ENCODE measurements around the gene TAF1.
A peak's percentile ranks its signal among the peaks of the same experiment; 100 is the strongest.
"Not testable (repeated sequence)": the region's sequence is repeated elsewhere in the genome, so short reads cannot be mapped to it uniquely, and the experiment has no call there.

The TAF1 gene

DNA sequence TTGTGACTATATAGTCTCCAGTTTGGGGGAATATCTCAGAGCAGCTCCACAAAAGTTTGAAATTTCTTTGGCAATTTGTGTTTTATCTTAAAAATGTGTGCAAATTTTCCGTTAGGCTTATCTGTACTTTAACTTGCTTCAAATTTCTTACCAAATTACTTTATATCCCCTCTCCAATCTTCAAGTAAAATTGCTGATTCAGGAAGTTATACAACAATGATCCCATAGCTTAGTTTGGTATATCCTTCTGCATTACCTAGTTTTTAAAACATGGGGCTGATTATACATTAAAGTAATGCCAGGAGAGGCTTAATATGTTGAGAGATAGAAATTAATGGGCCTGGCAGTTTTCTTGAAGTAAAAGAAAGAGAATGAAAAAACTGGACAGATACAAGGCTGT lies 66.6 kb downstream of the TAF1 start:
- DNase-seq: no peak

DNA sequence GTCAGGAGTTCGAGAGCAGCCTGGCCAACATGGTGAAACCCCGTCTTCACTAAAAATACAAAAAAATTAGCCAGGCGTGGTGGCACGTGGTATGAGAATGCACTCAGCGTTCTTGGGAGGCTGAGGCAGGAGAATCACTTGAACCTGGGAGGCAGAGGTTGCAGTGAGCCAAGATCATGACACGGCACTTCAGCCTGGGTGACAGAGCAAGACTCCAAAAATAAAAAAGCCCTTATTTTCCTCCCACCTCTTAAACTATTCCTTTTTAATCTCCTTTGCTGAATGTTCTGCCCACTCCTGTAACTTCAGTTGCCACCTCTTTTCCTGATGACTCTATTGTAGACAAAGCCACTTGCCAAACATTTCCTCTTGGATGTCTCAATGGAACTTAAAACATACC lies 72.6 kb downstream of the TAF1 start:
- DNase-seq: no peak

DNA sequence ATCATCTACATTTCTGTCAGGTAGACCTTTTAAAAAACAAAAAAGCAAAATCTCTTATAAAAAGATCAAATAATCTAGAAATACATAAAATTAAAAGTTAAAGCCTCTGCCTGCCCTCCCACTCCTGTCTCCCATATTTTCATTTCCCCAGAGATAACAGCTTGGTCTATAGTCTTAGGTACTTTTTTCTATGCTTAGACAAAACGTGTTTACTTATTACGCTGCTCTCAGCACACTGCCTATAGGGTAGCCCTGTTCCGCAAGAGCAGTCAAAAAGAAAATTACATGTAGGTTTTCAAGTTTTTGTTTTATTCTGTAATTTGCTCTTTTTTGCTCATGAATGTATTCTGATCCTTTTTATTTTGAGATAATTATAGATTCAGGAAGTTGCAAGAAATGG lies 73.3 kb downstream of the TAF1 start:
- no peak for DNase-seq

DNA sequence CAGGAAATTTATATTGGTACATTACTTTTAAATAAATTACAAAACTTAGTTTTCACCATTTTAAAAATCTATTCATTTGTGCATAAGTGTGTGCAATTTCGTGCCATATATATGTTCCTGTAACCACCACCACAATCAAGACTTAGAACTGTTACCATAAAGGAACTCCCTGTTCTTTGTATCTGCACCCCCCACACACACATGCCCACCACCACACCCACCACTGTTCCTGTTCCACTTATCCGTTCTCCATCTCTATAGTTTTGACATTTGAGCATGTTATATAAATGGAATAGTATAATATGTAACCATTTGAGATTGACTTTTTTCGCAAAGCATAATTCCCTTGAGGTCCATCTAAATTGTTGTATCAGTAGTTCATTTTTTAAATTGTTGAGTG lies 73.7 kb downstream of the TAF1 start:
- DNase-seq: no peak

DNA sequence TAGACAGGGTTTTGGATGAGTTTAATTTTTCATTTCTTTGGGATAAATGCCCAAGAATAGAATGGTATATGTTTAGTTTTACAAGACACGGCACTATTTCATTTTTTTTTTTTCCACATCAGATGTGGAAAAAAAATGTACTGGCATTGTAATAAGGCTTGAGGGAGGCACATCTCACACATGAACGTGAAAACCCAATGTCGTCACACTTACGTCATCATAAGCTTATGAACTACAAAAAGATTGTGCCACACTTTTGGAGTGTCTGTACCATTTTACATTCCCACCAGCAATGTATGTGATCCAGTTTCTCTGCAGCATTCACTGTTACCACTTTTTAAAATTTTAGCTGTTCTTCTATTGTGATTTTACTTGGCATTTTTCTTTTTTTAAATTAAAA lies 74.2 kb downstream of the TAF1 start:
- DNase-seq: no peak

DNA sequence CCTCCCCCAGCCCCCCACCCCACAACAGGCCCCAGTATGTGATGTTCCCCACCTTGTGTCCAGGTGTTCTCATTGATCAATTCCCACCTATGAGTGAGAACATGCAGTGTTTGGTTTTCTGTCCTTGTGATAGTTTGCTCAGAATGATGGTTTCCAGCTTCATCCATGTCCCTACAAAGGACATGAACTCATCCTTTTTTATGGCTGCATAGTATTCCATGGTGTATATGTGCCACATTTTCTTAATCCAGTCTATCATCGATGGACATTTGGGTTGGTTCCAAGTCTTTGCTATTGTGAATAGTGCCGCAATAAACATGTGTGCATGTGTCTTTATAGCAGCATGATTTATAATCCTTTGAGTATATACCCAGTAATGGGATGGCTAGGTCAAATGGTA lies 75.7 kb downstream of the TAF1 start:
- DNase-seq: not testable (repeated sequence)

DNA sequence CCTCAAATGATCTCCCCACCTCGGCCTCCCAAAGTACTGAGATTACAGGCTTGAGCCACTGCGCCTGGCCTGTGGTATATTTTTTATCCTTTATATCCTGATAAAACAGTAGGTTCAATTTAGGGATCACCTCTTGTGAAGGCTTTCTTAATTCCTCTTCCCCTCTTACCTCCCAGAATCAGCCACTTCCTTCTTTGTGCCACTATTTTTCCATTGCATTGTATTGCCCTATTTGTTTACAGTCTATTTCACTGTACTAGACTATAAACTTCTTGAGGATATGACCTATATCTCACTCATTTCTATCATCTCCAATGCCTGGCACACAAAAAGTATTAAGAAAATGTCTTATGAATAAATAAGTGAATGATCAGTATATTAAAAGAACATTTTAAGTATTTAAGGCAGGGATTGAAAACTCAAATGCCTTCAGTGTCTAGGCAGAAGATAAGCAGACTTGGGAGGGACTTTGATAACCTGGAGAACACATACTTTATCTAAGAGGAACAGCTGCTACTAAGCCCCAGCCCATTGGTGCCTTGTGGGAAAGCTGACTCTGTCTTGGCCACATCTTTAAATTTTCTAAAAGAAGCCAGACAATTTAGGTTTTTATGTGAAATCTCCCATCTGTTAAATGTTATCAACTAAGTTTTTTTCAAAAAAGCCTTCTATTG lies 84.4 kb downstream of the TAF1 start:
- DNase-seq: no peak

DNA sequence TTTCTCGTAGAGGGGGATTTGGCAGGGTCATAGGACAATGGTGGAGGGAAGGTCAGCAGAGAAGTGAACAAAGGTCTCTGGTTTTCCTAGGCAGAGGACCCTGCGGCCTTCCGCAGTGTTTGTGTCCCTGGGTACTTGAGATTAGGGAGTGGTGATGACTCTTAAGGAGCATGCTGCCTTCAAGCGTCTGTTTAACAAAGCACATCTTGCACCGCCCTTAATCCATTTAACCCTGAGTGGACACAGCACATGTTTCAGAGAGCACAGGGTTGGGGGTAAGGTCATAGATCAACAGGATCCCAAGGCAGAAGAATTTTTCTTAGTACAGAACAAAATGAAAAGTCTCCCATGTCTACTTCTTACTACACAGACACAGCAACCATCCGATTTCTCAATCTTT lies 85.4 kb downstream of the TAF1 start:
- DNase-seq: not testable (repeated sequence)

DNA sequence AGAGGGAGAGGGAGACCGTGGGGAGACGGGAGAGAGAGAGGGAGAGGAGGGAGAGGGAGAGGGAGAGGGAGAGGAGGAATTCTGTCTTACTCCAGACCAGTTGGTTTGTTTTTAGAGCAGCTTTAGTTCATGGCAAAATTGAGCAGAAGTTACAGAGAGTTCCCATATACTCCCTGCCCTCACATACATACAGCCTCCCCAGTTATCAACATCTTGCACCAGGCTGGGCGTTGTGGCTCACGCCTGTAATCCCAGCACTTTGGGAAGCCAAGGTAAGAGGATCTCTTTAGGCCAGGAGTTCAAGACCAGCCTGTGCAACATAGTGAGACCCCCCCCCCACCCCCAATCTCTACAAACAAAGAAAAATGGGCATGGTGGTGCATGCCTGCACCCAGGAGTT lies 86.9 kb downstream of the TAF1 start:
- DNase-seq: no peak

DNA sequence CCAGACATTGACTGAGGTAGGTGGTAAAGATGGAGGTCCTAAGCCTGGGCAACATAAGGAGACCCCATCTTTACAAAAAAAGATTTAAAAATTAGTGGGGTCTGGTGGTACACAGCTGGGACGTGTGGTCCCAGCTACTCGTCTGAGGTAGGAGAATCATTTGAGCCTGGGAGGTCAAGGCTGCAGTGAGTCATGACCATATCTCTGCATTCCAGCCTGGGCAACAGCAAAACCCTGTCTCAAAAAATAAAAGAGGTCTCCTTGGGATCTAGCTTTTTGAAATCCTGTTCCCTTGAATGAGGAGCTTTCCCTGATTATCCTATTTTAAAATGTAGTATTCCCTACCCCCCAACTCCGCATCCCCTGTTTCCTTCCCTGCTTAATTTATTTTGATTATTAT lies 88.1 kb downstream of the TAF1 start:
- no peak for DNase-seq

DNA sequence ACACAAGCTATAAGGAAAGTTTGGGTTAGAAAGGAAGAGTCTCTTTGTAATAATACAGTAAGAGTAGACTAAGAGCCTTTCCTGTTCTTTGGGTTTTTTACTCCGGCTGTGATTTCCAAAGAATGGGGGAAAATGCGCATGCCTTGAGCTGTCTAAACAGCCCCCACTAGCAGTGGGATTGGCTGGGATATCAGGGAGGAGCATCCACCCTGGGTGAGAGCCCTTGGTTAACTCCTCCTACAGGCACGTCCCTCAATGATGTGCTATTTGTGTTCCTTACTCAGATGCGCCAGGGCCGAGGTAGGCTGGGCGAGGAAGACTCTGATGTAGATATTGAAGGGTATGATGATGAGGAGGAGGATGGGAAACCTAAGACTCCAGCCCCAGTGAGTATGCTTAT lies 92.7 kb downstream of the TAF1 start:
- DNase-seq: no peak

DNA sequence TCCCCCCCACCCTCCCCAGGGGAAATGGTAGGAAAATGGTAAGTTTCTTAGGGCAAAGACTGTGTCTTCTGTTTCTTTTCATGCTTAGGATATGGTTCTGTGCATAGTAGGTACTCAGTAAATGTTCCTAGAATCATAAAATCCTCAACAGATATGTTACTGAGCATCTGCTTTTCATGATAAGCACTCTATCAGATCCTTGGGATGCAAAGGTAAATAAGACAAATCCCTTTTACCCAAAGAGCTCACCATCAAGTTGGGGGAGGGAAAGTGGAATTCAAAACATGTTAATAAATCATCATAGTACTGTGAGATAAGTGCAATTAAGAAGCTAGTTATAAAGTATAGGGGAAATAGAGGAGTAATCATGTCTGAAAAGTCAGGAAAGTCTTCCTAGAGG lies 98.8 kb downstream of the TAF1 start:
- DNase-seq: no peak

DNA sequence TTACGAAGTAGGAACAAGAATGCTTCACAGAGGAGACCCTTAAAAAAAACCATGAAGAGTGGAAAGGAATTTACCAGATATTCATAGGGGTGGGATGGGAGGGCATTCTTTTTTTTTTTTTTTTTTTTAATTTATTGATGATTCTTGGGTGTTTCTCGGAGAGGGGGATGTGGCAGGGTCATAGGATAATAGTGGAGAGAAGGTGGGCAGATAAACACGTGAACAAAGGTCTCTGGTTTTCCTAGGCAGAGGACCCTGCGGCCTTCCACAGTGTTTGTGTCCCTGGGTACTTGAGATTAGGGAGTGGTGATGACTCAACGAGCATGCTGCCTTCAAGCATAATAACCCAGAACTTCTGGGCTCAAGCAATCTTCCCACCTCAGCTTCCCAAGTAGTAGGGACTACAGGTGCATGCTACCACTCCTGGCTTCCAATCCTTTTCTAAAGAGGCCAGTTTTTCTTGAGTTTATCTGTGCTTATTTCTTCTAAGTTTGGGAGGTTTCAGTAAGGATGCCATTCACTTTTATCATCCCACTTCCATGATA lies 100.9 kb downstream of the TAF1 start:
- no peak for DNase-seq

DNA sequence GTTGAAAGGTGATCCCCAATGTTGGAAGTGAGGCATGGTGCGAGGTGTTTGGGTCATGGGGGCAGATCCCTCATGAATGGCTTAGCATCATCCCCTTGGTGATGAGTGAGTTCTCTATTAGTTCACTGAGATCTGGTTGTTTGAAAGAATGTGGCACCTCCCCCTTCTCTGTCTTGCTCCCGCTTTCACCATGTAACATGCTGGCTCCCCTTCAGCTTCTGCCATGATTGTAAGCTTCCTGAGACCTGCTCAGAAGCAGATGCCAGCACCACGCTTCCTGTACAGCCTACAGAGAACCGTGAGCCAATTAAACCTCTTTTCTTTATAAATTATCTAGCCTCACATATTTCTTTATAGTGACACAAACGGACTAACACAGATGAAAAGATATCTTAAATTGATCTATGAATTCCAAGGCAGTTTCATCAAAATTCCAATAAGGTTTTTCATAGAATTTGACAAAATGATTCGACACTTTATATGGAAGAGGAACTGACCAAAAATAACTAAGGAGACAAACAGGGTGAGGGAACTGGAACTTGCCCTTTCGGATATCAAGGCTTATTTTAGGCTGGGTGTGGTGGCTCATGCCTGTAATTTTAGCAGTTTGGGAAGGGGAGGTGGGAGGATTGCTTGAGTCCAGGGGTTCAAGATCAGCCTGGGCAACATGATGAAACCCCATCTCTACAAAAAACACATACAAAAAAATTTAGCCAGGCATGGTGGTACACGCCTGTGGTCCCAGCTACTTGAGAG lies 109.8 kb downstream of the TAF1 start:
- DNase-seq: peak; percentile 19

DNA sequence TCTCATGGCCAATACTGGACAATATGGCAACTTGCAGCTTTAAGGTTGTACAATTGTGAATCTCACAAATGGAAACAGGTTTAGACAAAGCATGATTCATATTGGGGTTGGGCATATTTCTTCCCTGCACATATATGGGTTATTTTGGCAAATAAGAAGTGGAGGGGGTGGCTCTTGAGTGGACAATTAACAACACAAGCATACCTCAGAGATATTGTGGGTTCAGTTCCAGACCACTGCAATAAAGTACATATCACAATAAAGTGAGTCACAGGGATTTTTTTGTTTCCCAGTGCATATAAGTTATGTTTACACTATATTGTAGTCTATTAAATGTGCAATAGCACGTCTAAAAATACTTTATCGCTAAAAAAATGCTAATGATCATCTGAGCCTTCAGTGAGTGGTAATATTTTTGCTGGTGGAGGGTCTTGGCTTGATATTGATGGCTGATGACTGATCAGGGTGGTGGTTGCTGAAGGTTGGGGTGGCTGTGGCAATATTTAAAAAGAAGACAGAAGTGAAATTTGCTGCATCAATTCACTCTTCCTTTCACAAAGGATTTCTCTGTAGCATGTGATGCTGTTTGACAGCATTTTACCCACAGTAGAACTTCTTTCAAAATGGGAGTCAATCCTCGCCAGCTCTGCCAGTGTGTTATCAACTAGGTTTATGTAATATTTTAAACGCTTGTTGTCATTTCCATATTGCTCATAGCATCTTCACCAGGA lies 116.2 kb downstream of the TAF1 start:
- peak; percentile 4 for DNase-seq

DNA sequence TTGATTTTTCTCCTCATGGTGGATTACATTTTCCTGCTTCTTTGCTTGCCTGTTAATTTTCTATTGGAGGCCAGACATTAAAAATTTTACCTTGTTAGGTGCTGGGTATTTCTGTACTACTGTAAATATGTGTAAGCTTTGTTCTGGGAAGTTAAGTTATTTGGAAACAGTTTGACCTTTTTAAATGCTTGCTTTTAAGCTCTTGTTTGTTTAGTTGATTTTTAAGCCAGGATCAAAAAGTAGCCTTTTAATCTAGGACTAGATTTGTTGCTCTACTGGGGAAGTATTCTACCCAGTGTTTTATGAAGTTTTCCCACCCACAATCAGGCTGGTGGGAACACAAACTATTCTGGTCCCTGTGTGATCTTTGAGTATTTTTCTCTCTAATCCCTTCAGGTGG lies 121.7 kb downstream of the TAF1 start:
- DNase-seq: no peak

DNA sequence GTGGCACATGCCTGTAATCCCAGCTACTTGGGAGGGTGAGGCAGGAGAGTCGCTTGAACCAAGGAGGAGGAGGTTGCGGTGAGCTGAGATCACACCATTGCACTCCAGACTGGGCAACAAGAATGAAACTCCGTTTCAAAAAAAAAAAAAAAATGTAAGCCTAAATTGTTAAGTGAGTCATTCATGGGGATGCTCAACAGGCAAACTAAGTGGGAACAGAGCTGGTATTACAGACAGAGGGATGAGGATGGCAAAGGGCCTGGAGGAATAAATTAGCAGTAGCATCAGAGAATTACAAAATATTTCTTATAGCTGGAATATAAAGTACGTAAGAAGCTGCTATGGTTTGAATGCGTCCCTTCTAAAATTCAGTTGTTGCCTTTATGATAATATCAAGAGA lies 123.4 kb downstream of the TAF1 start:
- DNase-seq: no peak

DNA sequence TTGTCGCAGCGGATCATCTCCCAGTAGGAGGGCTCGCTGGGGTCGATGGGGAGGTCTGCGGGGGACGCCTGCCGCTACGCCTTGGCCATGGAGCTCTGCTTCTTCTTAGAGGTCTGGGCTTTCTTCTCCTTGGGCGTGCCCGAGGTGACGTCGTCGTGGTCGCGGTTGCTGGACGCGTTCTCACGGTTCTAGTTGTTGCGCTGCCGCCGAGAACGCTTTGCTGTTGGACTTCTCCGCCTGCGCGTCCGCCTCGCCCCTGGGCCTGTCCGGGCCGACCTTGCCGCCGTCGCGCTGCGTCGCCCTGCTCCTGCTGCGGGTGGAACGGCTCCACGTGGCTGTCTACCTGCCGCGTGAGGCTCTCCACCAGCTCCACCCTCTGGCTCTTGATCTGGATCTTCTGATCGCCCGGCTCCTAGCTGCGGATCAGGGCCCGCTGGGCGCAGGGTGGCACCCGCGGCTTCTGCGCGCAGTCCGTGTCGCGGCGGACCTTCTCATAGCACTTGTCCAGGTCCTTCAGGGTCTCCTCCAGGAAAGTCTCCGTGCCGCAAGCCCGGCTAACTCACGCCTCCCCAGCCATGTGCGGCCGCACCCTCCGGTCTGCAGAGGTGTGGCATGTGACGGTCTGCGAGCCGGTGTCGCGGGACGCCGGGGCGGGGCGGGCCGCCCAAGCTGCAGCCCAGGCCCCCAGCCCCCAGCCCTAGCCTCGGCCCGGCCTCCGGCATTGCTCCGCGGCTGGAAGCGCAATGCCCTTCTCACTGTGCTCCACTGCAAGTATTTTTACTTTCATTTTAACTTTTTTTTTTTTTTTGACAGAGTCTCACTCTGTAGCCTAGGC lies 126.3 kb downstream of the TAF1 start:
- DNase-seq: peak; percentile 28

DNA sequence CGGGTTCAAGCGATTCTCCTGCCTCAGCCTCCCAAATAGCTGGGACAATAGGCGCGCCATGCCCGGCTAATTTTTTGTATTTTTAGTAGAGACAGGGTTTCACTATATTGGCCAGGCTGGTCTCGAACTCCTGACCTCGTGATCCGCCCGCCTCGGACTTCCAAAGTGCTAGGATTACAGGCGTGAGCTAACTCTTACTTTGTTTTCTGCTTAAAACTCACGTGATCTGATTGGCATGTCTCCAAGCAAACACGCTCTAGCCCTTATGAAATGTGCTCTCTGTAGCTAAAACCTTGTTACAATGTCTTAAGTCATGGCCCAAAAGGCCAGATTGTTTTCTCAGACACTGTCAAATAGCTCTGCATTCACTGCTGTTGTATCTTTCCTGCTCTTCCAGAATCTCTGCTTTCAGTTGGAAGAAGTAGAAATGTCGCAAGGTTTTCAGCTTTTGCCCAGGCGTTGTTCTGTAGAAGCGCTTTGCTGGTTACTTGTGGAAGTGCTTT lies 127.0 kb downstream of the TAF1 start:
- DNase-seq: peak; percentile 3

DNA sequence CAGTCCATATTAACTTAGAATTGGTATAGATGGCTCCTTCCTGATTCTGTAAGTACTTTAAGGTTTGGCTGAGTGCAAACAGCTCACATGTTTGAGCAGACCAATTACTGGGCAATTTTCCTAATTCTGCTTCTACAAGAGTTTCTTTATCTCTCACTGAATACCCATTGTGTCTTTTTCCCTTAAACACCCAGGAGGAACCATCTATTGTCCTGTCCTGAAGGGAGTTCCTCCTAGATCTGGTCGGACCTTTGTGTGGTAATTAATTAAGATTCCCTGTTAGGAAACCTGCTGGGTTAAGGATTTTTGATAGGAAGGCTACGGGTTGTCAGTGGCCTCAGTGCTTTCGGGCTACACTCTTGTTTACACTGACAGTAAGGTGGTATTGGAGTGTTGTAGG lies 129.8 kb downstream of the TAF1 start:
- not testable (repeated sequence) for DNase-seq

DNA sequence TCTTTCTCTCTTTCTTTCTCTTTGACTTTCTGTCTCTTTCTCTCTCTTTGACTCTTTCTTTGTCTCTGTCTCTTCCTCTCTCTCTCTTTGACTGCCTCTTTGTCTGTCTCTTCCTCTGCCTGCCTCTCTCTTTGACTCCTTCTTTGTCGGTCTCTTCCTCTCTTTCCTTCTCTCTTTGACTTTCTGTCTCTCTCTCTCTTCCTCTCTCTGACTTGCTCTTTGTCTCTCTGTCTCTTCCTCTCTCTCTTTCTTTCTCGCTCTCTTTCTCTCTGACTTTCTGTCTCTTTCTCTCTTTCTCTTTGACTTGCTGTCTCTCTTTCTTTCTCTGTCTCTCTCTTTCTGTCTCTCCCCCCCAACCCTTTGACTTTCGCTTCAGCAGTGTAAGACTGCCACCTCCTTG lies 130.3 kb downstream of the TAF1 start:
- no peak for DNase-seq

DNA sequence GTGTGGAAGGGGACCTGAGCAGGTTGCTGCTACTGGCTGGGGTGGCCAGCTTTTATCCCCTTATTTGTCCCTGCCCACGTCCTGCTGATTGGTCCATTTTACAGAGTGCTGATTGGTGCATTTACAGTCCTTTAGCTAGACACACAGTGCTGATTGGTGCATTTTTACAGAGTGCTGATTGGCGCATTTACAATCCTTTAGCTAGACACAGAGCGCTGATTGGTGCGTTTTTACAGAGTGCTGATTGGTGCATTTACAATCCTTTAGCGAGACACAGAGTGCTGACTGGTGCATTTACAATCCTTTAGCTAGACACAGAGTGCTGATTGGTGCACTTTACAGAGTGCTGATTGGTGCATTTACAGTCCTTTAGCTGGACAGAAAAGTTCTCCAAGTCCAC lies 135.9 kb downstream of the TAF1 start:
- DNase-seq: not testable (repeated sequence)

DNA sequence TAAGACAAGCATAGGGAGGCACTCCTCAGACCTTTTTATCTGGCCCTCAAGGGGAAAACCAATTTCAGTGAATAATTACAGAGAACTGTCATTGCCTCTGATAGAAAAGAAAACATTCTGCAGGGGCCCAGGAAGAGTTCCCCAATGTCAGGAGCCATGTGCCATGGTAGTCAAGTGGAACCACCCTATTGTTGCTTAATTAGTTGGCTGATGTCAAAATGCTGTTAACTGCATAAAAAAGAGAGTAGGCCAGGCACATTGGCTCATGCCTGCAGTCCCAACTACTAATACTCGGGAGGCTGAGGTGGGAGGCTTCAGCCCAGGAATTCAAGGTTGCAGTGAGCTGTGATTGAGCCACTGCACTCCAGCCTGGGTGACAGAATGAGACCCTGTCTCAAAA lies 138.2 kb downstream of the TAF1 start:
- DNase-seq: no peak

All from fibroblast of skin of right quadriceps (primary cell).